Daoy (cell line): ENCODE measurements around the gene BRCA2. TPM values are rescaled to one million over a fixed set of nuclear protein-coding genes. Genes with fewer than 3 reads are reported as not detected.
"Not testable (repeated sequence)": the region's sequence is repeated elsewhere in the genome, so short reads cannot be mapped to it uniquely, and the experiment has no call there.

ENCODE experiments used
- DNase-seq: peaks from one replicate; pipeline ENCODE4 v3.0.0-alpha.2; 2015; ENCODE audit warnings: low read depth
- total RNA-seq: library from RNA; depleted of rRNA; stranded (reverse); fragments of >200 nt; shearing (Covaris generic); gene quantifications from 2 replicates; pipeline ENCODE4 v1.2.3, GENCODE V29; 2014

BRCA2 gene
- total RNA-seq, 1 experiment from 2014 or later, result 19.4 TPM

- DNase-seq, result no peak
Observed at GRCh38 chr13:32309312-32310133, 5.8 kb upstream of the BRCA2 start.

DNA sequence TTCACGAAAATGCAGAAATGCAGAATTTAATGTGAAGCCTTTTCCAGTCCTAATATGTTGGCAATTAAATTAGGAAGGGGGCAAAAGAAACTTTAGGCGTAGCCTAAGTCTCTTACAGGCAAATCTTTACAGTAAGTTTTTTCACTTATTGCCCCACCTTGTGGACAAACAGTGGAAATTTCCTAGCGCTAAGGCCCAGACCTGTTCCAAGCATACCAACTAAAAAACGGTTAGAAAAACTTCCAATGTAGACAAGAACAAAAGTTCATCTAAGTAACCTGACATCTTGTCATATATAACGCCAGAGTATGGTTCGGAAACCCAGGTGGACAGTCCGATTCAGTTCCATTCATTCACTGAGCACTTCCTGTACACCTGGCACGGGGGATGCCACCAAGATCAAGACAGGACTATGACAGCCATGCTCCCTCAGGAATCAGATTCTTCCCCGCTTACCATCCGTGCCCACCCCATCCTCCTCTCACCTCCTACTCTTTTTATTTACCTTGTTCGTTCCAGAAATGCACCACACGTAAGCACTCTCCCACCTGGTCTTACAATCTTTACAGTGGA, 5.1 kb upstream of the BRCA2 start:
- DNase-seq, result peak; percentile 14

- no peak for DNase-seq
Observed at GRCh38 chr13:32311188-32311897, 4.0 kb upstream of the BRCA2 start.

- DNase-seq, result peak; percentile 43
Observed at GRCh38 chr13:32314271-32315237, 754 bp upstream of the BRCA2 start.

DNA sequence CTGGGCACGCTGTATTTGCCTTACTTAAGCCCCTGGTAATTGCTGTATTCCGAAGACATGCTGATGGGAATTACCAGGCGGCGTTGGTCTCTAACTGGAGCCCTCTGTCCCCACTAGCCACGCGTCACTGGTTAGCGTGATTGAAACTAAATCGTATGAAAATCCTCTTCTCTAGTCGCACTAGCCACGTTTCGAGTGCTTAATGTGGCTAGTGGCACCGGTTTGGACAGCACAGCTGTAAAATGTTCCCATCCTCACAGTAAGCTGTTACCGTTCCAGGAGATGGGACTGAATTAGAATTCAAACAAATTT, 676 bp downstream of the BRCA2 start:
- DNase-seq, result no peak

GRCh38 chr13:32316501-32316900, 1.2 kb downstream of the BRCA2 start:
- no peak for DNase-seq

DNA sequence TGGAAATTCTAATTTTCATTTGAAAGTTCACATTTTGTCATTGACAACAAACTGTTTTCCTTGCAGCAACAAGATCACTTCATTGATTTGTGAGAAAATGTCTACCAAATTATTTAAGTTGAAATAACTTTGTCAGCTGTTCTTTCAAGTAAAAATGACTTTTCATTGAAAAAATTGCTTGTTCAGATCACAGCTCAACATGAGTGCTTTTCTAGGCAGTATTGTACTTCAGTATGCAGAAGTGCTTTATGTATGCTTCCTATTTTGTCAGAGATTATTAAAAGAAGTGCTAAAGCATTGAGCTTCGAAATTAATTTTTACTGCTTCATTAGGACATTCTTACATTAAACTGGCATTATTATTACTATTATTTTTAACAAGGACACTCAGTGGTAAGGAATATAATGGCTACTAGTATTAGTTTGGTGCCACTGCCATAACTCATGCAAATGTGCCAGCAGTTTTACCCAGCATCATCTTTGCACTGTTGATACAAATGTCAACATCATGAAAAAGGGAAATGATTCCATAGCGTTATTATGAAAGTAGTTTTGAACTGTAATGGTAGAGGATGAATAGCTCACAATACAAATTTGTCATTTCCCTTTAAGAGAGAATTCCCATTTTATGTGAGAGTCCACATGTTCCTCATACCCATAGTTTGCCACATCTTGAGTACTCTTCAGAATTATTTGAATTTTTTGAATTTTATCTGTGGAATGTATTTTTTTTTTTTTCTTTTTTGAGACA, 2.6 kb downstream of the BRCA2 start:
- DNase-seq, result no peak

GRCh38 chr13:32320528-32320927, 5.2 kb downstream of the BRCA2 start:
- no peak for DNase-seq

GRCh38 chr13:32323912-32324311, 8.6 kb downstream of the BRCA2 start:
- DNase-seq, result no peak

DNA sequence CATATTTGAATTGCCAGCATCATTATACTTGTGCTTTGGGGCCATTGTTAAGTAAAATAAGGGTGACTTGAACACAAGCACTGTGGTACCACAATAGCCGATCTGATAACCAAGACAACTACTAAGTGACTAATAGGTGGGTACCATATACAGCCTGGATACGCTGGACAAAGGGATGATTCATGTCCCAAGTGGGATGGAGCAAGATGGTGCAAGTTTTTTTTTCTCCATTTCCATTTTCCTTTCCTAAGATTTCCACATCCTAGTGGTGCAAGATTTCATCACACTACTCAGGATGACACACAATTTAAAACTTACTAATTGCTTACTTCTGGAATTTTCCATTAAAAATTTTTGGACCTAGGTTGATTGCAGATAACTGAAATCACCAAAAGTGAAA, 15.1 kb downstream of the BRCA2 start:
- DNase-seq, result no peak

DNA sequence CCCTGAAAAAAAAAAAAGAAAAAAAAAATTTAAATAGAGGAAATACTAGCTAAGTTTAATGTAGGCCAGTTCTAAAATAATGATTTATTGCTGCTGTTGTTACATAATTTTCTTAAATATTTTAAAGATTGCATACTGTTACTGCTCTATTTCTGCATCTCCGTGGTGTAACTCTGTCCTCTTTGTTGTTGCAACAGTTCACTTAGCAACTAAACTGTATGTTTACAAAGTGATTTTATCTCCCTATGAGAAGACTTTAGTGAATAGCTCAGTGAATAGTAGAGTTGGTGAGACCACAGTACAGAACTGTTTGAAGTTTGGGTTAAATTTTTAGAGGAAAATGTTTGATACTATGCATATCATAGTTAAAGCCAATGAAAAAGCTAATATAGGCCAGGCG, 19.4 kb downstream of the BRCA2 start:
- DNase-seq, result no peak

DNA sequence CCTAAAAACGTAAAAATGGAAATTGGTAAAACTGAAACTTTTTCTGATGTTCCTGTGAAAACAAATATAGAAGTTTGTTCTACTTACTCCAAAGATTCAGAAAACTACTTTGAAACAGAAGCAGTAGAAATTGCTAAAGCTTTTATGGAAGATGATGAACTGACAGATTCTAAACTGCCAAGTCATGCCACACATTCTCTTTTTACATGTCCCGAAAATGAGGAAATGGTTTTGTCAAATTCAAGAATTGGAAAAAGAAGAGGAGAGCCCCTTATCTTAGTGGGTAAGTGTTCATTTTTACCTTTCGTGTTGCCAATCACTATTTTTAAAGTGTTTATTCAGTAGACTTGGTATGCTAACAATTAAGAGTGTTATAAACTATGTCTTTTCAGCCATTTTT, 25.6 kb downstream of the BRCA2 start:
- no peak for DNase-seq

DNA sequence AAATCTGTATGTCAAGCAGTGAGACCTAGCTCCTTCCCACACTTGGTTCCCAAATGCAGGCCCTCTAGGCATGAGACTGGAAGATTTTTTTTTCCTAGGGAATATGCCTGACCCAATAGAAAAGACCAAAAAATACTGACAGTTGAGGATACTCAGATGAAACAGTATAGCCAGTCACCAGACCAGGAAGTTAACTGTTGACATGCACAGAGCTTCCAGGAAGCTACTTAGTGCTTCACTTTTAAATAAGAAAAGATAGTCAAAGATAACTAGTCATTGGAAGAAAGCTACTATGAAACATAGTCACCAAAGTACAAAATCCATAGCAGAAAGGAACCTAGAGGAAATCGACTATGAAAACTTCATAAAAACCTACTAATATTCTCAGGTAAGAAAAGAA, 32.3 kb downstream of the BRCA2 start:
- DNase-seq, result no peak

GRCh38 chr13:32350839-32351441, 35.6 kb downstream of the BRCA2 start:
- not testable (repeated sequence) for DNase-seq

- DNase-seq, result no peak
Observed at GRCh38 chr13:32354040-32354439, 38.7 kb downstream of the BRCA2 start.

DNA sequence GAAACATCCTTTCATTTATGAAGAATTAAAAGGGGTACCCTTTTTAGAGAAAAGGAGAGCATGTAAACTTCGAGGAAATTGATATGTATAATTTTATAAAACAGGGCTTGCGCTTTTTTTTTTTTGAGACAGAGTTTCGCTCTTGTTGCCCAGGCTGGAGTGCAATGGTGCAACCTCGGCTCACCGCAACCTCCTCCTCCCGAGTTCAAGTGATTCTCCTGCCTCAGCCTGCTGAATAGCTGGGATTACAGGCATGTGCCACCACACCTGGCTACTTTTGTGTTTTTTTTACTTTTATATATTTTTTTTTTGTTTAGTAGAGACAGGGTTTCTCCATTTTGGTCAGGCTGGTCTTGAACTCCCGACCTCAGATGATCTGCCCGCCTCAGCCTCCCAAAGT, 40.6 kb downstream of the BRCA2 start:
- DNase-seq, result not testable (repeated sequence)

GRCh38 chr13:32362574-32362973, 47.3 kb downstream of the BRCA2 start:
- no peak for DNase-seq

- DNase-seq, result no peak
Observed at GRCh38 chr13:32370805-32371204, 55.5 kb downstream of the BRCA2 start.

GRCh38 chr13:32376642-32377415, 61.5 kb downstream of the BRCA2 start:
- DNase-seq, result no peak

GRCh38 chr13:32378012-32378411, 62.7 kb downstream of the BRCA2 start:
- DNase-seq, result no peak
